ENCODE results near the gene TOP3A.

DNA sequence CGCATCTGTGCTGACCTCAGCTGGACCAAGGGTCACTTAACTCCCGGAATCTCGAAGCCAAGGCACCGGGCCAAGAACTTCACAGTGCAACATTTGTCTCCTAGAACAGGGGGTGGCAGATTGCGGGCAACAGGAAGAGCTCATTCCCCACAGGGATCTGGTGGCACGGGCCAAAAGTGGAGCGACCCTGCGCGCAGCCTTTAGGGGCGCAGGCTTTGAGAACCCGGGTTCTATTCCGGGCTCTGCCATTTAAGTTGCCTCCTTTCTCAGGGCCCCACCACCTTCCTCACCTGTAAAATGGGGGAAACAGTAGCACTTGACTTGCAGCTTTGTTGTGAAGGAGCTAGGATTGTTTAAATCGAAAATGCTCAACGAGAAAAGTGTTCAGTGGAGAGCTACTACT, 47.9 kb upstream of the TOP3A start:
- TF ChIP-seq CTCF (IDR thresholded peaks at IDR 0.05; ENCODE audit: low read length): no peak
- no peak for TF ChIP-seq EZH2 (IDR thresholded peaks at IDR 0.05; ENCODE audit: borderline replicate concordance, low read length)
